Thoracic aorta (tissue), 2 donors: ENCODE data around the gene VWA3B. TPM values are rescaled to one million over a fixed set of nuclear protein-coding genes. Genes with fewer than 3 reads are reported as not detected.
"Not testable (repeated sequence)": the region's sequence is repeated elsewhere in the genome, so short reads cannot be mapped to it uniquely, and the experiment has no call there.

Experiments used
- ATAC-seq: fragments of 150-250 bp; one replicate; pipeline ENCODE4 v1.8.0; 2017; ENCODE audit warnings: low read depth; ENCODE audit not compliant: insufficient number of reproducible peaks, low FRiP score
- DNase-seq: peaks from one replicate; pipeline ENCODE4 v3.0.0-alpha.2; 2020; ENCODE audit warnings: low spot score
- H3K27ac ChIP-seq, 2 donors: fragments of 200-600 bp; sonication (generic); 1 replicate in 1 of 2; 2 replicates in 1 of 2; pipeline ENCODE4 v1.5.1; 2016; ENCODE audit warnings: mild to moderate bottlenecking in 2 of 2, moderate library complexity in 2 of 2
- H3K27me3 ChIP-seq: fragments of 200-600 bp; sonication (generic); replicated peaks from 2 replicates; pipeline ENCODE4 v1.6.0; 2016; ENCODE audit warnings: mild to moderate bottlenecking; ENCODE audit not compliant: insufficient read depth
- H3K36me3 ChIP-seq: fragments of 200-600 bp; sonication (generic); one replicate; pipeline ENCODE4 v1.5.1; 2016
- H3K4me1 ChIP-seq, 2 donors: fragments of 200-600 bp; sonication (generic); 1 replicate in 1 of 2; 2 replicates in 1 of 2; pipeline versions ENCODE4 v1.5.1 to v1.6.0; 2016; ENCODE audit warnings: low read depth in 2 of 2, mild to moderate bottlenecking in 1 of 2; ENCODE audit not compliant: control insufficient read depth in 1 of 2
- H3K4me3 ChIP-seq: fragments of 200-600 bp; sonication (generic); 2 replicates; pipeline ENCODE4 v1.5.1; 2016; ENCODE audit warnings: mild to moderate bottlenecking
- H3K9me3 ChIP-seq: fragments of 200-600 bp; sonication (generic); 2 replicates; pipeline ENCODE4 v1.5.1; 2016
- CTCF ChIP-seq: fragments of 200-600 bp; sonication (generic); IDR thresholded peaks from one replicate; pipeline ENCODE4 v1.5.1; 2019; ENCODE audit warnings: antibody characterized with exemption
- total RNA-seq, 2 donors: library from RNA; depleted of rRNA; stranded (reverse); fragments of >200 nt; gene quantifications; one replicate each; pipeline versions ENCODE4 v1.1.0 to v1.2.3, GENCODE V29; 2016

VWA3B gene
- total RNA-seq, 2 donors from 2014 or later: 0.27 TPM; not detected in 1

- no peak for DNase-seq
- TF ChIP-seq CTCF: no peak
- no peak for ATAC-seq
- Histone ChIP-seq H3K4me1 (no peaks in the 10 kb centered on the region), H3K4me3 (no peak overlapping the region), H3K27ac (no peak overlapping the region), H3K27me3 (no peaks in the 10 kb centered on the region), H3K9me3 (no peaks in the 10 kb centered on the region), H3K36me3 (no peaks in the 10 kb centered on the region)
These were observed 47.4 kb downstream of the VWA3B start for GRCh38 chr2:98134172-98135005.

GRCh38 chr2:98137196-98137595, 50.2 kb downstream of the VWA3B start:
- Histone ChIP-seq H3K4me3 (no peak overlapping the region), H3K36me3 (no peaks in the 10 kb centered on the region), H3K27me3 (no peaks in the 10 kb centered on the region), H3K27ac (no peak overlapping the region), H3K4me1 (no peaks in the 10 kb centered on the region), H3K9me3 (no peaks in the 10 kb centered on the region)
- DNase-seq (no peak), ATAC-seq (no peak)
- no peak for TF ChIP-seq CTCF

- not testable (repeated sequence) for DNase-seq, H3K36me3 ChIP-seq, H3K4me3 ChIP-seq, H3K9me3 ChIP-seq, H3K27ac ChIP-seq, H3K4me1 ChIP-seq, H3K27me3 ChIP-seq, ATAC-seq
These were observed 52.0 kb downstream of the VWA3B start for GRCh38 chr2:98138978-98139377.

- ATAC-seq (no peak), DNase-seq (no peak)
- peaks cover 0 to 3% of the 10 kb centered on the region in 2 donors for H3K4me1 ChIP-seq
- no peaks in the 10 kb centered on the region for H3K27me3 ChIP-seq
- H3K36me3 ChIP-seq: no peaks in the 10 kb centered on the region
- TF ChIP-seq CTCF: no peak
- no peak overlapping the region for H3K4me3 ChIP-seq
- H3K9me3 ChIP-seq: no peaks in the 10 kb centered on the region
- H3K27ac ChIP-seq: no peak overlapping the region
These were observed 53.2 kb downstream of the VWA3B start for GRCh38 chr2:98140210-98140609.

- ATAC-seq (no peak), DNase-seq (no peak)
- no peak for TF ChIP-seq CTCF
- Histone ChIP-seq H3K27me3 (no peaks in the 10 kb centered on the region), H3K27ac (no peak overlapping the region), H3K4me3 (no peak overlapping the region), H3K9me3 (no peaks in the 10 kb centered on the region), H3K36me3 (no peaks in the 10 kb centered on the region), H3K4me1 (peaks cover 3 to 5% of the 10 kb centered on the region in 2 donors)
These were observed 55.3 kb downstream of the VWA3B start for GRCh38 chr2:98142106-98142791.
